Measurements from ENCODE around the gene PARD3B. TPM values are rescaled to one million over a fixed set of nuclear protein-coding genes. Genes with fewer than 3 reads are reported as not detected.

PARD3B gene
- total and polyA plus RNA-seq, 2 of the 8 experiments (the other 6 are each of a cell fraction or from before 2014, with no cell fraction given): 1.2 to 5.7 TPM

DNA sequence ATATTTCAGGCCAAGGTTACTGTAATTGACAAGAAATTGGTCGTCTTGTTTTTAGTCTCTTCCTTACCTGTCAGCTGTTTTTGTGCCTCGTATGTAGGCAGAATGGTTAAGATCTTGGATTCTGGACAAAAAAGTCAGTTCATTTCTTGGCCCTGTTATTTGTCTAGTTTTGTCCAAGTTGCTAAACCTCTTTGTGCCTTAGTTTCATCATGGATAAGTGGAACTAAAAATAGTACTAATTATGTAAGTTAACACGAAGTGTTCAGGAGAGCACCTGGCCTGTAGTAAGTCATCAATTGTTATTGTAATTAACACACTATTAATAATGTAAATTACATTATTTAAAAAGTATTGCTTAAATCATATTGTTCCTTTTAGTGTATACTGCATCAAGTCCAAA is 148.0 kb downstream of the PARD3B start:
- Histone ChIP-seq H3K4me2 (ENCODE audit: insufficient read depth in 1 of 2, low read depth in 2 of 2, low read length in 2 of 2) (no peak overlapping the region), H3K9ac (replicated peaks in 1 of 4; ENCODE audit: extremely low read depth in 1 of 4, low read depth in 3 of 4, low read length in 3 of 4) (no peak overlapping the region), H3K27ac (ENCODE audit: low read depth, low read length) (no peak overlapping the region), H3K4me1 (replicated peaks in 1 of 4; ENCODE audit: control insufficient read depth in 3 of 4, insufficient read depth in 4 of 4, low read length in 3 of 4) (no peaks in the 10 kb centered on the region), H3K79me2 (ENCODE audit: control insufficient read depth in 1 of 2, insufficient read depth in 2 of 2, low read length in 2 of 2) (no peaks in the 10 kb centered on the region), H2BK15ac (ENCODE audit: low read length) (no peak overlapping the region), H3K79me1 (ENCODE audit: low read depth, low read length) (no peaks in the 10 kb centered on the region), H4K91ac (replicated peaks; ENCODE audit: insufficient read length, low read length) (no peak overlapping the region), H3K36me3 (ENCODE audit: control insufficient read depth in 2 of 4, insufficient read depth in 4 of 4, low read length in 3 of 4) (no peaks in the 10 kb centered on the region), H3K56ac (replicated peaks; ENCODE audit: insufficient read length, low read depth, low read length) (no peak overlapping the region), H3K23me2 (ENCODE audit: low read depth, low read length) (no peaks in the 10 kb centered on the region), H3K14ac (ENCODE audit: insufficient read length) (no peak overlapping the region), H3K4ac (replicated peaks; ENCODE audit: insufficient read length, low read depth, low read length) (no peak overlapping the region), H3K27me3 (replicated peaks in 1 of 4; ENCODE audit: control insufficient read depth in 3 of 4, extremely low read depth in 1 of 4, insufficient read depth in 3 of 4, low read length in 3 of 4) (no peaks in the 10 kb centered on the region), H2BK5ac (ENCODE audit: low read depth, low read length) (no peak overlapping the region), H3K18ac (ENCODE audit: extremely low read depth, low read length) (no peak overlapping the region), H3K23ac (ENCODE audit: insufficient read length) (no peak overlapping the region), H4K20me1 (replicated peaks in 1 of 2; ENCODE audit: control insufficient read depth in 1 of 2, insufficient read depth in 2 of 2, low read length in 2 of 2) (no peaks in the 10 kb centered on the region), H2AFZ (ENCODE audit: low read length) (no peak overlapping the region), H3K4me3 (ENCODE audit: extremely low read depth in 1 of 4, insufficient read depth in 2 of 4, low read depth in 3 of 4, low read length in 4 of 4) (no peak overlapping the region), H3K9me3 (ENCODE audit: insufficient read depth in 2 of 2, low read depth in 1 of 2, low read length in 1 of 2) (no peaks in the 10 kb centered on the region), H2BK20ac (ENCODE audit: low read length) (no peak overlapping the region), H2BK120ac (replicated peaks; ENCODE audit: low read depth, low read length) (no peak overlapping the region), H4K5ac (ENCODE audit: insufficient read length, low read depth, low read length) (no peak overlapping the region), H2AK5ac (ENCODE audit: low read depth, low read length) (no peak overlapping the region), H2BK12ac (ENCODE audit: low read depth, low read length) (no peak overlapping the region), H4K8ac (ENCODE audit: extremely low read depth, insufficient read depth, low read length) (no peak overlapping the region)
- 83% methylated on average over 3 of the region's 3 CpGs; no CpG with 5 or more reads in 1 of the 2 experiments for WGBS, 2 experiments (ENCODE audit: extremely low coverage in 1 of 2, insufficient coverage in 1 of 2, insufficient read length in 1 of 2, insufficient replicate concordance in 2 of 2, low coverage in 1 of 2, low lambda C conversion rate in 2 of 2, missing lambda C conversion rate in 1 of 2)
- POLR2A ChIA-PET (ENCODE audit: partially characterized antibody): no interaction called here
- DNase-seq (ENCODE audit: low read depth in 1 of 2, low spot score in 2 of 2) (no peak), FAIRE-seq (no peak)
- CTCF ChIA-PET (ENCODE audit: partially characterized antibody): interaction anchor here (0.6 to 4.5 kb wide), 12 partner anchors 20 to 1026 kb away, joined by 3 to 30 read pairs (median 8); partner anchors contain the start of gene PARD3B
- TF ChIP-seq YY1 (IDR thresholded peaks at IDR 0.05; ENCODE audit: low read depth, low read length) (no peak), MAFK (IDR thresholded peaks at IDR 0.05; ENCODE audit: low read depth, low read length) (no peak), RNF2 (IDR thresholded peaks at IDR 0.05; ENCODE audit: borderline replicate concordance, low read depth, low read length, missing control alignments, poor library complexity, severe bottlenecking) (no peak), SIN3A (conservative IDR thresholded peaks at IDR 0.05 in 1 of 2, IDR thresholded peaks at IDR 0.05 in 1 of 2; ENCODE audit: low read depth in 1 of 2, low read length in 2 of 2) (no peak), KDM4A (IDR thresholded peaks at IDR 0.05; ENCODE audit: low read depth, low read length, severe bottlenecking) (no peak)
- TF ChIP-seq, protein P1, sequence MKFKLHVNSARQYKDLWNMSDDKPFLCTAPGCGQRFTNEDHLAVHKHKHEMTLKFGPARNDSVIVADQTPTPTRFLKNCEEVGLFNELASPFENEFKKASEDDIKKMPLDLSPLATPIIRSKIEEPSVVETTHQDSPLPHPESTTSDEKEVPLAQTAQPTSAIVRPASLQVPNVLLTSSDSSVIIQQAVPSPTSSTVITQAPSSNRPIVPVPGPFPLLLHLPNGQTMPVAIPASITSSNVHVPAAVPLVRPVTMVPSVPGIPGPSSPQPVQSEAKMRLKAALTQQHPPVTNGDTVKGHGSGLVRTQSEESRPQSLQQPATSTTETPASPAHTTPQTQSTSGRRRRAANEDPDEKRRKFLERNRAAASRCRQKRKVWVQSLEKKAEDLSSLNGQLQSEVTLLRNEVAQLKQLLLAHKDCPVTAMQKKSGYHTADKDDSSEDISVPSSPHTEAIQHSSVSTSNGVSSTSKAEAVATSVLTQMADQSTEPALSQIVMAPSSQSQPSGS (IDR thresholded peaks at IDR 0.05; ENCODE audit: low read length): no peak

Data from H1 (cell line).